NCI-H2227 treated with DMSO at 0.1 percent for 48 hours (cell line): ENCODE results near the gene MGME1.
"Not testable (repeated sequence)": the region's sequence is repeated elsewhere in the genome, so short reads cannot be mapped to it uniquely, and the experiment has no call there.

Experiments
- DNase-seq: peaks from one replicate; lab custom pipeline; 2025; lab: John Stamatoyannopoulos, UW

Gene MGME1

DNA sequence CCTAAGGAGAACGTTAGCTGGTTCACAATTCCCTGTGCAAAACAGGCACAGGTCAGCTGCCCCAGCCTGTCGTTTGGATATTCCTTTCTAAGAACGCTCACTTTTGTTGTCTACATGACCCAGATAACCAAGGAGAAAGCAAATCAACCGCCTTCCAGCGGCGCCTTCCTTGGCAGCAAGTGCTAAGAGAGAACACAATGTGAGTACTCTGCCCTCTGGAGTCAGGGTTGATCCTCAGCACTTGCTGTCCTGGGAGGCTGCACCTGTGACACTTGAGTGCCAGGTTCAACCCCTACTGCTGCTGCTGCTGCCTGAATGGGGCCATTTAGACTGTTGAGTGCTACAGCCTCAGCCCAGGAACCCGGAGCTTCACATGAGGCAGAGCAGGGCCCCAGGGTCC, 52.1 kb downstream of the MGME1 start:
- no peak for DNase-seq

DNA sequence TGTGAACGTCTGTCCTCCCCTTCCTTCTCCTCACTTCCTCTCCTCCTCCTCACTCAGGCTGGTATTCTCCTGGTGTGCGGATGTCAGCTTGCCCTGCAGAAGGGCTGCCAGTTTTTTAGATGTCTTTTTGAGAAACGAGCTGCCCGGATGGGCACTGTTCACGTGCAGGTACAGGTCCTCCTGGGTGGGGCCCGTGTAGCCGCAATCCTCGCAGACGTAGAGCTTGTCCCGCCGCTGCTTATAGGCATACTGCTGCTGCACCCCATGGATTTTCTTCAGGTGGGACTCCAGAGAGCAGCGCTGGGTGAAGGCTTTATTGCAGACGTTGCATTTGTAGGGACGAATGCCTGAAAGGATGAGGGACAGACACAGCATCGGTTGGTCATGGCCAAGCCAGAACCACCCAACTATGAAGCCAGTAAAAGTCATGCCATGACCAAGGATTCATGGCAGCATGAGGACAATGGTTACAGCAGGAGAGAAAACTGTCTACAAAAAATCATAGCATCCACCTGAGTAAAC, 55.8 kb downstream of the MGME1 start:
- DNase-seq, result no peak

DNA sequence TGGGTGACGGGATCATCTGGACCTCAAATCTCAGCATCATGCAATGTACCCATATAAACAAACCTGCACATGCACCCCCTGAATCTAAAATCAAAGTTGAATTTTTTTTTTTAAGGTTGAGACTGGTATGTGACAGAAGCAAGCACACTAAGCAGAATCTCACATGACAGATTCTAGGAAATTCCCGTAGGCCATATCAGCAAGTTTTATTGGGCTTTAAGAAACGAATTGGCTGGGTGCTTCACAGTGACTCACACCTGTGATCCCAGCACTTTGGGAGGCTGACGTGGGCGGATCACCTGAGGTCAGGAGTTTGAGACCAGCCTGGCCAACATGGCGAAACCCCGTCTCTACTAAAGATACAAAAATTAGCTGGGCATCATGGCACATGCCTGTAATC, 58.2 kb downstream of the MGME1 start:
- not testable (repeated sequence) for DNase-seq

DNA sequence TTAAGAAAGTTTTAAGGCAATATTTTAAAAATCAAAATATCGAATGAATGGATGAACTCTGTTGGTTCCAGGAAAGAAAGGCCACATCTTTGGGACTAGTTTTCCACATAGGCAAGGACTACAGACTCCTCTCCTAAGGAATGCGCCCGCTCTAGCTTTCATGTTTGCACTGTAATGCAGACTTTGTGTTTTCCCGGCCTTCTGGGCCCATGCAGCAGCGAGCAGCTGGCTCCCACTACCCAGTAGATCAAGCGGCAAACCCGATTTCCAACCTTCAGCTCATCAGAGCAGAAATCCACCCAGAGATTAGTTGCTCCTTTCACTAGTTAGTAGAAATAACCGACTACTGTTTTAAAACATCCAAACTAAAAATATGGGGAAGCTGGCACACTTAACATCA, 61.2 kb downstream of the MGME1 start:
- no peak for DNase-seq

DNA sequence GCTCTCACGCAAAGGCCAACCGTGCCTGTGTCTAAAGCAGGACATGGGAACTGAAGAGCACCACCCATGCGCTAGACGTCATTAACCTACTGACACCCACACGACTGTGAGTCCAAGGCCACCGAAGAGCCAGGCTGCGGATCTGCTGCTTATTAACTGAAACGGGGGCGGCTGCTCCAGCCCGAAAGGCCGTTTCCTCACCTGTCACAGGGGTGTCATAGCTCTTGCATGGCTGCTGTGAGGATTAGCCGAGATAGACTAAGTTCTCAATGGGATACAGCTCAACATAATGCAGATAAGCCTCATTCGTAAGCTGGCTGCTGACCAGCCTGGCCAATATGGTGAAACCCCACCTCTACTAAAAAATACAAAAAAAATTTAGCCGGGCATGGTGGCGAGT, 62.2 kb downstream of the MGME1 start:
- DNase-seq, result no peak

DNA sequence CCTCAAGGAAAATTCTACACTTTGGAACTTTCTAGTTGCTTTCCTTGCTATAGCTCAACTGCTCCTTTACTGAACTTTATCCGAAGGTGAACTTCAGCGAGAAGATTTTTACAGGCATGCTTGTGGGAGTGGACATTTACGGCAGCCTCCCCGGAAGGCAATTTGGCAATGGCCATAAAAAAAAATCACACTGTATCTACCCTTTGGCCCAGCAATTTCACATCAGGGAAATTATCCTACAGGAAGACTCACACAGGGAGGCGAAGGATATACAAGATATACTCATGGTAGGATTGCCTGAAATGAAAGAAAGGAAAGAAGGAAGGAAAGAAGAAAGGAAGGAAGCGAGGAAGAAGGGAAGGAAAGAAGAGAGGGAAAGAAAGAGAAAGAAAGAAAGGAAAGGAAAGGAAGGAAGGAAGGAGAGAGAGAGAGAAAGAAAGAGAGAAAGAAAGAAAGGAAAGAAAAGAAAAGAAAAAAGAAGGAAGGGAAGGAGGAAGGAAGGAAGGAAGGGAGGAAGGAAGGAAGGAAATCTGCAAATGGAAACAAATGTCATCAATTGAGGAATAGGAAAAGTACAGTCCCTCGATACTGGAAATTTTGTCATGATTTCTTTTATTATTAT, 63.2 kb downstream of the MGME1 start:
- no peak for DNase-seq

DNA sequence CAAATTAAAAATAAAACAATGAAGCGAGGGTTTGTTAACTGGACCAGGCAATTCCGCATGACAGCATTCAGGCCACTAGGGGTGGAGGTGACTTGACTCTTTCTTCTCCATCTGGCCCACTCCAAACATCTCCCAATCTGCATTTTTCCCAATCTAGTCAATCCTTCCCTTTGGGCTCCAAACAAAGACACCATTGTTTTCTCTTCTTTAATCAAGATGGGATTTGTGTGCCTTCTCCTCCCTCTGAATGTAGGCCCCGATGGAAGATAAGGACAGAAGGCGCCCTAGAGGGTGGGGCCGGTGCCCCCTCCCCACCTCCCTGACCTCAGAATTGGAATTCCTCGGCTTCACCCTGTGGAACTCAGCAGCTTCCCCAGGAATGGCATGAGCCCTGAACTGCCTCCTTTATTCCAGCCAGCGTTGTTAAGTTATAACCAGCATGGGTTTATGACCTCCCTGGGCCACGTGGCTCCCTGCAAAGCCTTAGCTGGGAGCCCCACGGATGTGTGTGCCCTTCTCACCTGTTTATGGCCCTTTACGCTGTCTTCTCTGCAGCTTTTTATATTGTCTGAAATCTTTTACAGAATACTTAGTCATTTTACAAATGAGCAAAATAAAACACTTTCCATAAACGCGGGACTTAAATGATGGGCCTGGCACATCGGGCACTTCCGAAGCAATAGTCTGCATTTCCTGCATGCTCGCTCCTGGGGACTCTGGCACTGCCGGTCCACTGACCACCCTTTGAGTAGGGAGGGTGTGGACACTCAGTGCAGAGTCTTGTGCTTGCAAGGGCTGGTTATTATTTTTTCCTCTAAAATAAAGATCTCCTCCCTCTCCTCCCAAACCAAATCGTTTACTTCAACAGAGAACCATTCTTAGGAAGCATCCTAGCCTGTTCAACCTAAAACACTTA, 64.4 kb downstream of the MGME1 start:
- DNase-seq, result no peak

DNA sequence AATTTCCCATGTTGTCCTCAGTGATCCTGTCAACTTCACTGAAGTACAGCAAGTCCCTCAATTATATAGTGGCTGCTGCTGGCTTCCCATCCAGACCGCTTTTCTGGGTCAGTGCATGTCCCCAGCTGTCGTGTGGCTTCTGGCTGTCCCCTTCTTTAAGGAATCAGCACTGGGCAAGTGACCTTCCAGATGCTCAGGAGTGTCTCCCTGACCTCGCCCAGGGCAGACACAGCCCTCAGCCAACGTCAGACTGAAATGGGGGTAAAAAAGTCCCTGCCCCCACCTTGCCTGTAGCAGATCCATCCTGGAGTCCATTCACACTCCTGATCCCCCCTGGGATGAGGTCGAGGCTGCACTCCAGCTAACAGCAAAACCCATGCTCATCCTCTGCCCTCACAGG, 65.2 kb downstream of the MGME1 start:
- DNase-seq, result no peak

DNA sequence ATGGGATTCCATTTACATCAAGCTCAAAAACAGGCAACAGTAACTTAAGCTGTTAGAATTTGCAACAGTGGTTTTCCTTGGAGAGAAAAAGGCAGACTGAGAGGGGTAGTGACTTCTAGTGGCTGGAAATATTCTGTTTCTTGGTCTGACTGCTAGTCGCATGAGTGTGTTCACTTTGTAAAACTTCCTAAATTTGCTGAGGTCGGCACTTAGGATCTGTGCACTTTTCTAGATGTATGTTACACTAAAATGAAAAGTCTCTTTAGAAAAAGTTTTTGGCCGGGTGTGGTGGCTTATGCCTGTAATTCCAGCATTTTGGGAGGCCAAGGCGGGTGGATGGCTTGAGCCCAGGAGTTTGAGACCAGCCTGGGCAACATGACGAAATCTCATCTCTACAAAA, 70.2 kb downstream of the MGME1 start:
- no peak for DNase-seq
